GM20000 (cell line): ENCODE data around the gene DMWD.

ENCODE experiments used
- DNase-seq: peaks from one replicate; pipeline ENCODE4 v3.0.0; 2012; ENCODE audit warnings: low spot score
- CTCF ChIP-seq: IDR thresholded peaks from 2 replicates; pipeline ENCODE4 v1.5.1; 2012; ENCODE audit warnings: mild to moderate bottlenecking, control low read depth; ENCODE audit errors: extremely low read depth, missing control alignments

DMWD gene

GRCh38 chr19:45794627-45795026, 2.0 kb upstream of the DMWD start:
- TF ChIP-seq CTCF = no peak

GRCh38 chr19:45793876-45794275, 1.2 kb upstream of the DMWD start:
- DNase-seq = no peak
- TF ChIP-seq CTCF = no peak

More at GRCh38 chr19:45794627-45795026, 2.0 kb upstream of the DMWD start:
- no peak for DNase-seq

- no peak for DNase-seq
- TF ChIP-seq CTCF = no peak
Observed at GRCh38 chr19:45793178-45793564, 526 bp upstream of the DMWD start.

- TF ChIP-seq CTCF = no peak
- peak; percentile 27 for DNase-seq
Observed at GRCh38 chr19:45791744-45792469, 738 bp downstream of the DMWD start.

- no peak for TF ChIP-seq CTCF
- DNase-seq = no peak
Observed at GRCh38 chr19:45790942-45791341, 1.7 kb downstream of the DMWD start.

GRCh38 chr19:45789035-45789786, 3.4 kb downstream of the DMWD start:
- TF ChIP-seq CTCF = no peak
- no peak for DNase-seq

- no peak for TF ChIP-seq CTCF
Observed at GRCh38 chr19:45786533-45786894, 6.1 kb downstream of the DMWD start.

More at GRCh38 chr19:45786533-45786894, 6.1 kb downstream of the DMWD start:
- no peak for DNase-seq
